ENCODE measurements around the gene CXorf49.

GRCh38 chrX:71679575-71680207 lies 38.4 kb downstream of the CXorf49 start:
- TF ChIP-seq POLR2A (IDR thresholded peaks at IDR 0.05; ENCODE audit: low read length), result no peak
- TF ChIP-seq GATA1 (IDR thresholded peaks at IDR 0.05; ENCODE audit: low read depth, low read length), result no peak
